NCI-H187 treated with DMSO at 0.1 percent for 48 hours (cell line): ENCODE results near the gene IGFL3.

ENCODE experiments used
- DNase-seq: peaks from one replicate; lab custom pipeline; 2025; lab: John Stamatoyannopoulos, UW

Gene IGFL3

GRCh38 chr19:46076951-46077814, 47.3 kb downstream of the IGFL3 start:
- DNase-seq = peak; percentile 60

GRCh38 chr19:46076031-46076880, 48.2 kb downstream of the IGFL3 start:
- DNase-seq = no peak

GRCh38 chr19:46073268-46073922, 51.1 kb downstream of the IGFL3 start:
- DNase-seq = no peak
